H9 (cell line): Measurements from ENCODE around the gene ZFP69B. TPM values are rescaled to one million over a fixed set of nuclear protein-coding genes. Genes with fewer than 3 reads are reported as not detected.

Source experiments
- DNase-seq: peaks from one replicate; pipeline ENCODE4 v3.0.0-alpha.2; 2017
- H2AFZ ChIP-seq: one replicate; pipeline ENCODE4 v1.6.1; 2013; ENCODE audit warnings: mild to moderate bottlenecking, low read length, control low read depth, moderate library complexity
- H2AK5ac ChIP-seq: 2 replicates; pipeline ENCODE4 v1.6.1; 2013; ENCODE audit warnings: low read length, control low read depth, mixed read lengths; ENCODE audit not compliant: insufficient read length
- H2BK120ac ChIP-seq: one replicate; pipeline ENCODE4 v1.6.1; 2013; ENCODE audit warnings: low read depth, mild to moderate bottlenecking, low read length, control low read depth, inconsistent platforms; ENCODE audit not compliant: poor library complexity, severe bottlenecking
- H2BK12ac ChIP-seq: 2 replicates; pipeline ENCODE4 v1.6.1; 2013; ENCODE audit warnings: low read length, control low read depth, mixed read lengths, low read depth; ENCODE audit not compliant: insufficient read length
- H2BK15ac ChIP-seq: 2 replicates; pipeline ENCODE4 v1.6.1; 2013; ENCODE audit warnings: low read depth, low read length, control low read depth
- H2BK20ac ChIP-seq: one replicate; pipeline ENCODE4 v1.6.1; 2013; ENCODE audit warnings: low read depth, mild to moderate bottlenecking, low read length, control low read depth, inconsistent platforms; ENCODE audit not compliant: poor library complexity, severe bottlenecking
- H2BK5ac ChIP-seq: 2 replicates; pipeline ENCODE4 v1.6.1; 2013; ENCODE audit warnings: low read length, control low read depth, mixed read lengths; ENCODE audit not compliant: insufficient read length
- H3K14ac ChIP-seq: 2 replicates; pipeline ENCODE4 v1.6.1; 2013; ENCODE audit warnings: low read length, control low read depth; ENCODE audit not compliant: insufficient read depth
- H3K18ac ChIP-seq: 2 replicates; pipeline ENCODE4 v1.6.1; 2013; ENCODE audit warnings: low read depth, mild to moderate bottlenecking, mixed read lengths, low read length, control low read depth; ENCODE audit not compliant: insufficient read length
- H3K23ac ChIP-seq: 2 replicates; pipeline ENCODE4 v1.6.1; 2013; ENCODE audit warnings: low read length, control low read depth, mixed read lengths, low read depth; ENCODE audit not compliant: insufficient read length
- H3K23me2 ChIP-seq: 2 replicates; pipeline ENCODE4 v1.6.1; 2013; ENCODE audit warnings: low read depth, mild to moderate bottlenecking, mixed read lengths, low read length, control low read depth; ENCODE audit not compliant: insufficient read length, poor library complexity, severe bottlenecking
- H3K27ac ChIP-seq: 2 replicates; pipeline ENCODE4 v1.5.1; 2013; ENCODE audit warnings: low read length, control low read depth, mixed read lengths, low read depth; ENCODE audit not compliant: insufficient read length
- H3K27me3 ChIP-seq: 2 replicates; pipeline ENCODE4 v1.6.1; 2013; ENCODE audit warnings: low read length, control low read depth, inconsistent platforms; ENCODE audit not compliant: insufficient read depth
- H3K4ac ChIP-seq: 2 replicates; pipeline ENCODE4 v1.6.1; 2013; ENCODE audit warnings: low read depth, mild to moderate bottlenecking, control low read depth, inconsistent platforms, low read length, moderate library complexity
- H3K4me1 ChIP-seq: 2 replicates; pipeline ENCODE4 v1.6.1; 2013; ENCODE audit warnings: low read length, control low read depth, inconsistent platforms; ENCODE audit not compliant: insufficient read depth
- H3K4me2 ChIP-seq: 2 replicates; pipeline ENCODE4 v1.6.1; 2013; ENCODE audit warnings: low read length, control low read depth, mixed read lengths; ENCODE audit not compliant: insufficient read length, insufficient read depth
- H3K56ac ChIP-seq: 2 replicates; pipeline ENCODE4 v1.6.1; 2013; ENCODE audit warnings: low read depth, mild to moderate bottlenecking, mixed read lengths, low read length, control low read depth; ENCODE audit not compliant: insufficient read length
- H3K79me1 ChIP-seq: 2 replicates; pipeline ENCODE4 v1.6.1; 2013; ENCODE audit warnings: low read depth, mild to moderate bottlenecking, moderate library complexity, low read length, control low read depth, inconsistent platforms; ENCODE audit not compliant: insufficient read depth, poor library complexity, severe bottlenecking
- H3K79me2 ChIP-seq: 2 replicates; pipeline ENCODE4 v1.6.1; 2013; ENCODE audit warnings: low read length, control low read depth, inconsistent platforms; ENCODE audit not compliant: insufficient read depth
- H3K9ac ChIP-seq: 2 replicates; pipeline ENCODE4 v1.6.1; 2013; ENCODE audit warnings: low read length, control low read depth, mixed read lengths; ENCODE audit not compliant: insufficient read length; ENCODE audit errors: extremely low read depth
- H3K9me3 ChIP-seq: one replicate; pipeline ENCODE4 v1.6.1; 2013; ENCODE audit warnings: low read depth, low read length, inconsistent platforms; ENCODE audit not compliant: control insufficient read depth
- H3T11ph ChIP-seq: one replicate; pipeline ENCODE4 v1.6.1; 2013; ENCODE audit warnings: mild to moderate bottlenecking, low read length, control low read depth, inconsistent platforms
- H4K20me1 ChIP-seq: one replicate; pipeline ENCODE4 v1.6.1; 2013; ENCODE audit not compliant: control insufficient read depth, insufficient read length, insufficient read depth
- H4K5ac ChIP-seq: 2 replicates; pipeline ENCODE4 v1.6.1; 2013; ENCODE audit warnings: low read depth, mild to moderate bottlenecking, mixed read lengths, low read length, control low read depth; ENCODE audit not compliant: insufficient read length
- H4K8ac ChIP-seq: replicated peaks from 2 replicates; pipeline ENCODE4 v1.6.1; 2013; ENCODE audit warnings: low read length, control low read depth, mixed read lengths, low read depth; ENCODE audit not compliant: insufficient read length
- H4K91ac ChIP-seq: 2 replicates; pipeline ENCODE4 v1.6.1; 2013; ENCODE audit warnings: low read depth, mild to moderate bottlenecking, moderate library complexity, mixed read lengths, low read length, control low read depth; ENCODE audit not compliant: insufficient read length
- H3K27ac Mint-ChIP-seq, 3 experiments: 2 replicates in 2 of 3; 3 replicates in 1 of 3; pipeline ENCODE4 v1.8.0; 2020 to 2021; ENCODE audit warnings: mixed read lengths in 3 of 3, mild to moderate bottlenecking in 1 of 3, moderate library complexity in 1 of 3
- H3K27me3 Mint-ChIP-seq: 2 replicates; pipeline ENCODE4 v1.8.0; 2021; ENCODE audit warnings: low read depth, mild to moderate bottlenecking, moderate library complexity, mixed read lengths
- H3K36me3 Mint-ChIP-seq, 3 experiments: 2 replicates in 2 of 3; 3 replicates in 1 of 3; pipeline ENCODE4 v1.8.0; 2020 to 2021; ENCODE audit warnings: low read depth in 3 of 3, mixed read lengths in 3 of 3; ENCODE audit not compliant: insufficient read depth in 1 of 3
- H3K4me1 Mint-ChIP-seq, 2 experiments: 2 replicates each; pipeline ENCODE4 v1.8.0; 2020; ENCODE audit warnings: mixed read lengths in 2 of 2
- H3K4me3 Mint-ChIP-seq, 2 experiments: 2 replicates in 1 of 2; 3 replicates in 1 of 2; pipeline ENCODE4 v1.8.0; 2020 to 2021; ENCODE audit warnings: mild to moderate bottlenecking in 2 of 2, mixed read lengths in 2 of 2, moderate library complexity in 1 of 2
- H3K9me3 Mint-ChIP-seq, 2 experiments: 2 replicates in 1 of 2; 3 replicates in 1 of 2; pipeline ENCODE4 v1.8.0; 2020; ENCODE audit warnings: mild to moderate bottlenecking in 2 of 2, mixed read lengths in 2 of 2, moderate library complexity in 1 of 2
- WGBS: extraction: QIAGEN DNeasy Blood & Tissue Kit; methylation state at CpG from one replicate; pipeline ENCODE4 v1.1.7; 2013; ENCODE audit warnings: missing lambda C conversion rate, low lambda C conversion rate, mixed read lengths; ENCODE audit not compliant: insufficient read length; ENCODE audit errors: extremely low coverage; 5-methylcytosine and 5-hydroxymethylcytosine counted together
- total RNA-seq: library from RNA; stranded (reverse); gene quantifications from 2 replicates; pipeline ENCODE4 v1.2.1, GENCODE V29; 2021
- TF ChIP-seq, protein P1 (sequence below): fragments of 200-600 bp; sonication (generic); conservative IDR thresholded peaks from 3 replicates; pipeline ENCODE4 v1.8.0; 2021; ENCODE audit warnings: antibody characterized with exemption, mild to moderate bottlenecking

The ZFP69B gene
- total RNA-seq, 1 experiment from 2014 or later: 16.2 TPM

- H3K4me1 ChIP-seq: no peaks in the 10 kb centered on the region
- H2AK5ac ChIP-seq: no peak overlapping the region
- no peaks in the 10 kb centered on the region for H3K9me3 Mint-ChIP-seq
Observed at GRCh38 chr1:40411843-40412242, 38.4 kb upstream of the ZFP69B start.

More at GRCh38 chr1:40411843-40412242, 38.4 kb upstream of the ZFP69B start:
- Histone ChIP-seq H2BK5ac (no peak overlapping the region), H3K9ac (no peak overlapping the region), H3K23me2 (no peaks in the 10 kb centered on the region), H4K91ac (no peak overlapping the region), H3K23ac (no peak overlapping the region), H3K4me2 (no peak overlapping the region), H4K20me1 (no peaks in the 10 kb centered on the region), H3K14ac (no peak overlapping the region), H2BK120ac (no peak overlapping the region), H2AFZ (no peak overlapping the region), H3K4ac (no peak overlapping the region), H4K5ac (no peak overlapping the region), H3K18ac (no peak overlapping the region), H3K27me3 (no peaks in the 10 kb centered on the region), H3T11ph (no peak overlapping the region), H2BK20ac (no peak overlapping the region), H3K79me1 (no peaks in the 10 kb centered on the region), H2BK12ac (no peak overlapping the region), H3K79me2 (no peaks in the 10 kb centered on the region), H3K56ac (no peak overlapping the region), H3K27ac (no peak overlapping the region), H3K9me3 (no peaks in the 10 kb centered on the region), H2BK15ac (no peak overlapping the region), H4K8ac (no peak overlapping the region)
- no CpG with 5 or more reads among the region's 2 CpGs for WGBS
- H3K27me3 Mint-ChIP-seq: no peaks in the 10 kb centered on the region
- DNase-seq: no peak
- no peaks in the 10 kb centered on the region for H3K36me3 Mint-ChIP-seq
- no peak overlapping the region for H3K4me3 Mint-ChIP-seq
- H3K4me1 Mint-ChIP-seq: peaks cover 21 to 24% of the 10 kb centered on the region in 2 experiments
- TF ChIP-seq, protein P1, sequence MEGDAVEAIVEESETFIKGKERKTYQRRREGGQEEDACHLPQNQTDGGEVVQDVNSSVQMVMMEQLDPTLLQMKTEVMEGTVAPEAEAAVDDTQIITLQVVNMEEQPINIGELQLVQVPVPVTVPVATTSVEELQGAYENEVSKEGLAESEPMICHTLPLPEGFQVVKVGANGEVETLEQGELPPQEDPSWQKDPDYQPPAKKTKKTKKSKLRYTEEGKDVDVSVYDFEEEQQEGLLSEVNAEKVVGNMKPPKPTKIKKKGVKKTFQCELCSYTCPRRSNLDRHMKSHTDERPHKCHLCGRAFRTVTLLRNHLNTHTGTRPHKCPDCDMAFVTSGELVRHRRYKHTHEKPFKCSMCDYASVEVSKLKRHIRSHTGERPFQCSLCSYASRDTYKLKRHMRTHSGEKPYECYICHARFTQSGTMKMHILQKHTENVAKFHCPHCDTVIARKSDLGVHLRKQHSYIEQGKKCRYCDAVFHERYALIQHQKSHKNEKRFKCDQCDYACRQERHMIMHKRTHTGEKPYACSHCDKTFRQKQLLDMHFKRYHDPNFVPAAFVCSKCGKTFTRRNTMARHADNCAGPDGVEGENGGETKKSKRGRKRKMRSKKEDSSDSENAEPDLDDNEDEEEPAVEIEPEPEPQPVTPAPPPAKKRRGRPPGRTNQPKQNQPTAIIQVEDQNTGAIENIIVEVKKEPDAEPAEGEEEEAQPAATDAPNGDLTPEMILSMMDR: no peak
- 0 out of 7 replicates have a peak overlapping the region, but pooled peaks of 1 of the 3 experiments have one; percentile 28 for H3K27ac Mint-ChIP-seq
